HG02798 (cell line): ENCODE measurements around the gene TSHZ1.
"Not testable (repeated sequence)": the region's sequence is repeated elsewhere in the genome, so short reads cannot be mapped to it uniquely, and the experiment has no call there.

Experiments
- ATAC-seq: cut with Tn5 transposase; IDR thresholded peaks from one replicate; pipeline ENCODE4 v1.9.1; 2021; ENCODE audit warnings: mild to moderate bottlenecking; ENCODE audit not compliant: unreplicated experiment, poor library complexity

TSHZ1 gene

GRCh38 chr18:75179819-75180600 is 30.6 kb upstream of the TSHZ1 start:
- no peak for ATAC-seq

GRCh38 chr18:75183524-75183923 is 27.1 kb upstream of the TSHZ1 start:
- ATAC-seq: no peak

- no peak for ATAC-seq
Observed at GRCh38 chr18:75183973-75184493, 26.6 kb upstream of the TSHZ1 start.

- ATAC-seq: no peak
Observed at GRCh38 chr18:75185460-75185859, 25.1 kb upstream of the TSHZ1 start.

GRCh38 chr18:75187702-75188101 is 22.9 kb upstream of the TSHZ1 start:
- ATAC-seq: not testable (repeated sequence)

- ATAC-seq: no peak
Observed at GRCh38 chr18:75189696-75190095, 20.9 kb upstream of the TSHZ1 start.

GRCh38 chr18:75192899-75193298 is 17.7 kb upstream of the TSHZ1 start:
- ATAC-seq: no peak

GRCh38 chr18:75198036-75198435 is 12.6 kb upstream of the TSHZ1 start:
- no peak for ATAC-seq

- no peak for ATAC-seq
Observed at GRCh38 chr18:75199327-75199726, 11.3 kb upstream of the TSHZ1 start.

GRCh38 chr18:75200071-75200470 is 10.5 kb upstream of the TSHZ1 start:
- no peak for ATAC-seq

- no peak for ATAC-seq
Observed at GRCh38 chr18:75200605-75201280, 9.9 kb upstream of the TSHZ1 start.

GRCh38 chr18:75201282-75202270 is 9.0 kb upstream of the TSHZ1 start:
- ATAC-seq: no peak

GRCh38 chr18:75202696-75203365 is 7.8 kb upstream of the TSHZ1 start:
- no peak for ATAC-seq

GRCh38 chr18:75203416-75204268 is 7.0 kb upstream of the TSHZ1 start:
- no peak for ATAC-seq

GRCh38 chr18:75204269-75204731 is 6.3 kb upstream of the TSHZ1 start:
- no peak for ATAC-seq

- ATAC-seq: no peak
Observed at GRCh38 chr18:75204732-75205513, 5.7 kb upstream of the TSHZ1 start.

GRCh38 chr18:75205514-75206132 is 5.0 kb upstream of the TSHZ1 start:
- no peak for ATAC-seq
